Stimulated activated CD8-positive, alpha-beta memory T cell treated with anti-CD3 and anti-CD28 coated beads, Interleukin-15, amount 100 ng/mL, for 4 hours (primary cell): ENCODE data around the gene FNIP2.
"Not testable (repeated sequence)": the region's sequence is repeated elsewhere in the genome, so short reads cannot be mapped to it uniquely, and the experiment has no call there.

Experiments
- DNase-seq, 2 donors: peaks; one replicate each; pipeline ENCODE4 v3.0.0-alpha.2; 2020; ENCODE audit warnings: low read depth in 2 of 2

The FNIP2 gene

DNA sequence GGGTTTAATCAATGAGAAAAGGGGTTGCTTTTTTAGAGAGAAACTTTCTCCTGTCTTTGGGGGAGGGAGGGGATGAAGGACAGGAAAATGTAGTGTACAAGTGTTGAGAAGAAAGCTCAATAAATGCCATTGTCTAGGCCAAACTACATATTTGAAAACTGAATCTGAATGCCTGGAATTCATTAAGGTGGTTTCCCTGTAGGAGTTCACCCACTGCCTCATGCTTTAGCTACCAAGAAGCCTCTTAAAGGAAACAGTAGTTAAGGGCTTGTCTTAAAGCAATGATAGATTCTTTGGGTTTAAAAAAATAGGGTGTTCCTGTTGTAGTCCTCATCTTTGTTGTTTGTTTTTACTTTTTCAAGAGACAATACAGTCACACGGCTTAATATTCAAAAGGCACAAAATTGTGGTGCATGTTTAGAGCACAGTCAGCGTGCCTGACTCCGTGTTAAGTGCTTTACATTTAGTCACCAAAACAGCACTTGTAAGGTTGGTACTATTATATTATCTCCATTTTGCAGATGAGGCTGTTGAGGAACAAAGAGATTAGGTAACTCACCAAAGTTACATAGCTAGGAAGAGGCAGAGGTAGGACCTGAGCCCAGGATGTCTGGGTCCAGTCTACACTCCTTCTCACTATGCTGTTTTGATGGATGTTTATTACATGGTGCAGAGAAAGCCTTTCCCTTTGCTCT, 46.0 kb downstream of the FNIP2 start:
- no peak for DNase-seq

DNA sequence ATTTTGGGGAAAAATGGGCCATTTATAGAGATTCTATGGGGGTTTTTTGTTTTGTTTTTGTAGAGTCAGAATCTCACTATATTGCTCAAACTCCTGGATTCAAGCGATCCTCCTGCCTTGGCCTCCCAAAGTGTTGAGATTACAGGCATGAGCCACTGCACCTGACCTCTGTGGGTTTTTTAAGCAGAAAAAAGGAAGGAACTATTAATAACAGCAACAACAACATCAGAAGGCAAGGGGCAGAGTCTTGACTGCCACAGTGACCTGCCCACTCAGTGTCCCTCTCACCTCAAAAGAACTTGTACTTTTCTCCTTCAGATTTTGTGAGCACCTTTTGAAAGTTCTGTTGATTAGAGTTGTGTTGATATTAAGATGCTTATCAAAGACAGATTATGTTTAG, 48.1 kb downstream of the FNIP2 start:
- DNase-seq: no peak

DNA sequence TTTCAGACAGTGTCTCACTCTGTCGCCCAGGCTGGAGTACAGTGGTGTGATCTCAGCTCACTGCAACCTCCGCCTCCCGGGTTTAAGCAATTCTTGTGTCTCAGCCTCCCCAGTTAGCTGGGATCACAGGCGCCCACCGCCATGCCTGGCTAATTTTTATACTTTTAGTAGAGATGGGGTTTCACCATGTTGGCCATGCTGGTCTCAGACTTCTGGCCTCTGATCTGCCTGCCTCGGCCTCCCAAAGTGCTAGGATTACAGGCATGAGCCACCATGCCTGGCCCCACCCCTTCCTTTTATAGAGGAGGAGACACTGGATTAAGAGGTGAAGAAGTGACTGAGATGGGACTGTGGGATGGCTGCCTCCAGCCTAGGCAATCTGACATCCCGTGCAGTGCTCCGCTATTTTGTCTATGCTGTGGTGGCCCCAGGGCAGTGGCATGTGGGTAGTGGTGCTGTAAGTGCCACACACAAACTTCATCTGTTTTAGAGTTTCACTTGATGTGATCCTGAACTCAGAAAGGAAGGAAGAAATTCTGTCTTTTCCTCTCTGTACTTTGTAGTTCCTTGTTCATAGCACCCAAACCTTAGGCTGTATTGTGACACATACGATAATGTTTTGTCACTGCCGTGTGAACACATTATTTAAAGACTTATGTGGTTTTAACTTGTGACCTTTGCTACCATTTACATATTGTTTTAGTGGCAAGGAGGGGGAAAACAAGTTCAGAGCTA, 48.9 kb downstream of the FNIP2 start:
- DNase-seq: no peak

DNA sequence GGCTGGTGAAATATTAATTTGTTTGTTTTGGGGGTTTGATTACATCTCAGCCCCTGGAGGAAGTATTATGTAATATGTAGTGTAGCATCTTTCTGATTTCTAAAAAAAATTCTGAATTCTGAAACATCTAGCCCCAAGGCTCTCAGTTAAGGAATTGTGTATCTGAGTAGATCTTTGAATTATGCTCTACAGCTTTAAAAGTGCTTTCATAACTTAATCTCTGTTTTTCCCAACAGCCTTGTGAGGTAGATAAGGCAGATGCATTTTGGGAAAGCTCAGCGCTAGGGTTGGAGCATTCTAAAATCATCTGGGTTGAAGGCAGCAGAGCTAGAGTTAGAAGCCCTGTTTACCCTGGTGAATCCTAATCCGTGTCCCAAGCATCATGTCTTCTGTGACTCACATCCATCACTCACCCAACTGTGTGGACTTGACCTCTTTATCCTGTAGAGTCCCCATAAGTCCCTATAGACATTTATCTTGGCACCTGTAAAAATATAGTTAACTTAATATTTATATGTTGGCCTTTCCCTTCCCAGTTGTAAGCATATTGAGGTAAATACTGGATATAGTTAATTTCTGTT, 49.8 kb downstream of the FNIP2 start:
- no peak for DNase-seq

DNA sequence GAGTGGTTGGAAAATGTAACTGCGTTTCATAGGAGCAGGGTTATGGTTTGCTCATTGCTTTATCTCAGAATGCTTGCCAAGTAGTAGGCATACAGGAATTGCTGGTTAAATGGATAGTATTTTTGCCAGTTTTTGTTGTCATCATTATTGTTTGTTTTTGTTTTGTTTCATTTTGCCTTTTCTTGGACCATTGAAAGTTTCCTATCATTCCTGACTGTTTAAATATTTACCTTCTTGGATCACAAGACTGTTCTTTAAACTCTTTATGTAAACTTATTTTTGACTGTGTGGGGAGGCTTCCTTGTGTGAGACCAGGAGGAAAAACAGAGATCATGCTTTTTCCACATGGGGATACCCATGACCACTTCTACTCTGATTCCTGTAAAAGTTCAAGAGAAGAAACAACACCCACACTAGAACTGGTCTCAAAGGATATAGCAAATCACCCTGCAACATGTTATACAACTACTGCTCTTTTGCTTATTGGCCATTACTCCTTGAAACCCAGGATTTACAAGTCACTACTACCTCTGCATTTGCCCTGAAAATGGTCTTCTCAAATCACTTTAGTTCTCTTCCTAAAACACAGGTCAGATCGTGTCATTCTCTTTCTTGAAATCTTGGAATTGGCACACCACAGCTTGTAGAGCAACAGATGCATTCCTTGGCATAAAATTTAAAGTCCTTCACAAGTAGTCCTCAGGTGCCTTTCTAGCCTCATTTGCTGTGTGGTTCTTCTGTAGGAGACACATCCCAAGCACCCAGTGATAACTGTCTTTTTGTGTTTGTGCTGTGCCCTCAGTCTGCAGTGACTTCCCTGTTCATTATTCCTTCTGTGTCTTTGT, 51.3 kb downstream of the FNIP2 start:
- no peak for DNase-seq

DNA sequence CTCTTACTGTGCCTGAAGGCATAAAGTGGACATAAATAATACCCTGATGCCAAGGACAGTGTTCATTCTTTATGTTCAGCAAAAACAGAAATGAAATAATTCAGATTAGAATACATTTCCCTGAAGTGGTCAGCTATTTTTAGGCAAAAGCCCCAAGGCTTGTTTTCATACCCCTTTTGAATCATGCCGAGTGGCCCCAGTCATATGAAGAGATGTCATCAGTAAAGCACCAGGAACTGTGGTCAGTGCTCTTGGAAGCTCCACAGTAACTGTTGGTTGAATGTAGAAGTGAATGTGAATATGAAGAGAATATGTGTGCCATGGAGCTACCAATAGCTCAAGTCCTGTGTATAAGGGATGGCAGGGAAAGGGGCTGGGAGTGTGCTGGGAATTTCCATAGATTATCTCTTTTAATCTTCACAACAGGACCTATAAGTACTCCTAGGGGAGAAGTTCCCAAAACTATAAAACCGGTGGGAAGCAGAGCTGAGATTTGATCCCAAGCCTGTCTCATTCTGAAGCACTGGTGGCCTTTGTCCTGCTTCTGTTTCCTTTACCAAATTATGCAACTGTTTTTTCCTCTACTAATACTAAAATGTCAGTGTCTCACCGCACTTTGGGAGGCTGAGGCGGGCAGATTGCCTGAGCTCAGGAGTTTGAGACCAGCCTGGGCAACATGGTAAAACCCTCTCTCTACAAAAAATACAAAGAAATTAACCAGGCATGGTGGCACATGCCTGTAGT, 52.6 kb downstream of the FNIP2 start:
- no peak for DNase-seq

DNA sequence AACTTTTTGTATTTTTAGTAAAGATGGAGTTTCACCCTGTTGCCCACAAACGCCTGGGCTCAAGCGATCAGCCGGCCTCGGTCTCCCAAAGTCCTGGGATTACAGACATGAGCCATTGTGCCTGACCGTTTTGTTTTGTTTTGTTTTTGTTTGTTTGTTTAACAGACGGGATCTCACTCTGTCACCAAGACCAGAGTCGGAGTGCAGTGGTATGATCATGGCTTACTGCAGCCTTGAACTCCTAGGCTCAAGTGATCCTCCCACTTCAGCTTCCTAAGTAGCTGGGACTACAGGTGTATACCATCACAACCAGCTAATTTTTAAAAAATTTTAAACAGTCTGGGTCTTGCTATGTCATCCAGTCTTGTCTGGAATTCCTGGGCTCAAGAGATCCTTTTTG, 53.5 kb downstream of the FNIP2 start:
- DNase-seq: no peak

DNA sequence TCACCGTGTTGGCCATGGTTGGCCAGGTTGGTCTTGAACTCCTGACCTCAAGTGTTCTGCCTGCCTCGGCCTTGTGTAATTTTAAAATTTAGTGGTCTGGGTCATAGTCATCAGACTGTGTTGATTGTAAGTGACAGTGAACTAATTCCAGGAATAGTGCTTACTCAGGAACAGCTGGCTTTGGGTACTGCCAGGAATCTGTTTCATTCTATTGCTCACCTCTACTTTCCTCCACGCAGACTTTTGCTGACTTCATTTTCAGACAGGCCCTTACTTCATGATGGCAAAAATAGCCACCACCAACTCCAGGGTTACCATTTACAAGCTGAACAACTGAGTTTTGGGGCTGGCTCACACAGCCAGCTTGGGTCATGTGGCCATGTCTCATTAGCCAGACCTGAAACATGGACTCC, 54.6 kb downstream of the FNIP2 start:
- no peak for DNase-seq

DNA sequence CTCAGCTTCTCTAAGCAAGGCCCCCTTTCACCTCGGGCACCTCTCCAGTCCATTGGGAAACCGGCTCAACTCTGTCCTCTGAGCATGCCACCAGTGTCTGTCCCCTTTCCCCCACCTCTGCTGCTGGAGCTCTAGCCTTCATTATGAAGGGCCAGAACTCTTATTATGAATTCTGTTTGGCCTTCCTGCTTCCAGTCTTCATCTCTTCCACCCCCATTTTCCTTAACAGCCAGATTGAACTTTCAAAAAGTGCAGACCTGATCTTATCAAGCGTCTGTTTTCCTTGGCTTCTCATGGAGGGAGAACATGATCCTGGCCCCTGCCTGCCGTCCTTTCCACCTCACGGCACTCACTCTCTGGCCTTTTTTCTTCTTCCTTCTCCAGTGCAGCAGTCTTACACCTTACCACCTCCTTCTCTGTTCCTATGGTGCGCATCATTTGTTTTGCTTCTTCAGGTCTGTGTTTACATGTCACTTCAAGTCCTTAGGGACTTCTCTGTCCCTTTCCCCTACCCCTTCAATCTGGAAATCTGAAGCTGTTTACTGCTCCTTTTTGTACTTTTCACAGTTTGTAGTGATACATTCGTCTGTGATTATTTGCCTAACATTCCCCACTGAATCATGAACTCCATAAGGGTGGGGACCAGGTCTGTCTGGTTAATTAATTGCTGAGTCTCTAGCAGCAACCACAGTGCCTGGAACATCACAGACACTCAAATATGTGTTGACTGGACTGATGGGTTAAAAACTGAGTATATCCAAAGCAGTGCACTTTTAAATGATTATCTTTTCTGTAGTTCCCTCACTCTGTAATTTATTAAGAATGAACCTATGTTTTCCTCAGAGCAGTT, 55.8 kb downstream of the FNIP2 start:
- no peak for DNase-seq

DNA sequence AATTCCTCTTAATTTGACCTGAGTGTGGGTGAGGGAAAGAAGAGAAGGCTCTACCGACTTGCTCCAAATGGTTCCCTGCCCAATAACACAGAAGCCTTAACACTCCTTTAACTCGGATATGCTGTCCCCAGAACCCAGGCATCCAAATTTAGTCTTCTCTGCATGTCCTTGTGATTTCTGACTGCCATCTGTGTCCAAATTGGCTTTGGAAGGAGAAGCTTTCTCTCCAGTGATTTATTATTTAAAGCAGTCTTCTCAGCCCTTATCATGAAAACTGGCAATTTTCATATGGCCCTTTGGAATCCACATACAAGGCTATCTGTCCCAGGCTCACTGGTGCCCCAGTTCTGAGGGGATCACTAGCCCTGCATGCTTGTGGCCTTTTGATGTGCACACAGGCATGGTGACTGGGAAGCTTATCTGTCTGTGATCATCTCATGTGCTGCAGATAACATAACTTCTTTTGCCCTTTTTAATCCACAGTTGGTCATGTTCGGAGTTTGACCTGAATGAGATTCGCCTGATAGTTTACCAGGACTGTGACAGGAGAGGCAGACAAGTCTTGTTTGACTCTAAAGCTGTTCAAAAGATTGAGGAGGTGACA, 56.7 kb downstream of the FNIP2 start:
- DNase-seq: no peak

DNA sequence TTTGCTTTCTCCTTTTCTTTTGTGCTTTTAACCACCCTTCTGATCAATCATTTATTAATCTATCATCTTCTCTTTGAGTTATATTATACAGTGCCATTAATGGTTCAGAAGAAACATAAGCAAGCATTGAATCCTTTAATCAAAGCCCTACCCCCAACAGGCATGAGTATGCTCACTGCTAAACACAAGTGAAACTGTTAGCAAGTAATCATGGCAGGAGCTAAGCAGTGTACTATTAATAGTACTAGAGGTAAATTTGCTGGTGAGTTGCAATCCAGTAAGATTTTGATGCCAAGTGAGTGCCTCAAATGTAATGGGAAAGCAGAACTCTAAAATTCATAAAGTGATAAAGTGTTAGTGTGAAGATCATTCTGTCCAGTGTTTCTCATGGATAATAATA, 57.2 kb downstream of the FNIP2 start:
- no peak for DNase-seq

DNA sequence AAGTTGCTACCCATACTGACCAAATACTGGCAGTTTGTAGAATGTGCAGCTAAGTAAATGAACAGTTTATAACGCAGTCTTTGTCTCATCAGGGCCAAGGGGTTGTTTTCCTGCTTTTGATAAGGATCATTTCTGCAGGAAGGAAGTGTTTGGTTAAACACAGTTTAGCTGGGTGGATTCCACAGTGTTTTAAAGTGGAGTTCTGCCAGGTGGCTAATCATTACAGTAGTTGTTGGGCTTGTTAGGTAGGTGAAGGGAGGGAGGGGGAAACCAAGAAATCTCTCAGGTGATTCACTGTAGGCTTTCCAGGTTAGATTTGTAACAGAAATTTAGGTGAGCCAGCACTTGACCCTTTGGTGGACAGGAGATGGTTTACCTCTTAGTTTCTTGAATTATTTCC, 58.1 kb downstream of the FNIP2 start:
- DNase-seq: no peak

DNA sequence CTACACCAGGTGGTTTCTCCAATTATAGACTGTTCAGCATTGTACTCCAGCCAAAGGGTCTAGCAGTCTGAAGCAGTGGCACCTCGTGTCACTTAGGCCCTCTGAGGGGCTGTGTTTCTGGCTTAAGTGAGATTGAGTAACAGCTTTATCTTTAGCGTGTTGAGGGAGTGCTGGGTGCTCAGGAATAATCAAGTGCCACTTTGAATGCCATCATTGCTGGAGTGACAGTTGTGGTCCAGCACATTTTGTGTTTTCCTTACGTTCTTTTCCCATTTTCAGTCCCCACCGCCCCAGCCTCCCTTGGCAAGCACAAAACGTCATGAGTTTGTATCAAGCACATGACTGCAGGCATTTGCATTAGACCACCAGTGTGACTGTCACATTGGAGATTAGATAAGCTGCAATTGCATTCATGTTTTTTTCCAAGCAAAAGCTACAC, 58.7 kb downstream of the FNIP2 start:
- DNase-seq: no peak

DNA sequence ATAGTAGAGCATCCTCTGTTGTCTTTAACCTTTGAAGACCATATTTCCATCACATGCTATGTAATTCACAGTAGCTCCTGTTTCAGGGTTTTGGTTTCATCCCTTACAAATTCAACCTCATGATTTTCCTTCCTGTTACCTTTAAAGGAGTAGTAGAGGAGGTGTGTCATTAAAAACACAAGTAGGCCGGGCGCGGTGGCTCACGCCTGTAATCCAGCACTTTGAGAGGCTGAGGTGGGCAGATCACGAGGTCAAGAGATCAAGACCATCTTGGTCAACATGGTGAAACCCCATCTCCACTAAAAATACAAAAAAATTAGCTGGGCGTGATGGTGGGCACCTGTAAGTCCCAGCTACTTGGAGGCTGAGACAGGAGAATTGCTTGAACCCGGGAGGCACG, 59.3 kb downstream of the FNIP2 start:
- not testable (repeated sequence) for DNase-seq

DNA sequence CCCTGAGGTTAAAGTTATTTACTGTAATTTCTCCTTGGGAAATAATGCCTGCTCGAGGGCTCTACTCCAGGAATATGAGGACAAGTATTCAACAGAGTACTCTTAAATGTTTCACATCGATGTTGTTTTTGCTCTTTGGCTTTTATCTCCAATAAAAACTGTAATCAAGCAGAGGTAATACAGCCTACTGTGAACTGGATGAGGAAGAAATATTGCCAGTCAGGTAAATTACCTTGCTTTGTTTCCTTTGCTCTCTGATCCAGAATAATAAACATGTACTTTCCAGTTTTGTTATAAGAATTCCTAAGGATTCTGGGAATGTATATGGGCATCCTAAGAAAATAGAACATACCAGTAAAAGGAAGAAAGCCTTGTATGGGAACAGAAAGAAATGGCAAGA, 60.4 kb downstream of the FNIP2 start:
- no peak for DNase-seq

DNA sequence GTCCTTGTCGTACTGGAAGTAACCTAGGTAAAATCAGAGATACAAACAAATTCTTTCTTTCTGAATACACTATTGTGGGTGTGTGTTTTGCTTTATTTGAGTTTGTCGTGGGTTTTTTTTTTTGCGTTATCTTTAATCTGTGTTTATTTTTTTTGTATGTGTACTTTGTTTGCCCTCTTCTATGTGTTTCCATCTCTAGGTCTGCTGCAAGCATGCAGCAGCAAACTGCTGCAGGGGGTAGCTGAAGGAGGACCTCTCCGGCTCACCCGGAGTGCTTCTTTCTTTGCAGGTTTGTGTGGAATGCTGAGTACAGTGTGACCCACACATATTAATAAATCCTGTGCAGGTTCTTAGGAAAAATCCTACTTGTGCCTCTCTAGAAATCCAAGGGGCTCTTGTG, 64.8 kb downstream of the FNIP2 start:
- DNase-seq: no peak

DNA sequence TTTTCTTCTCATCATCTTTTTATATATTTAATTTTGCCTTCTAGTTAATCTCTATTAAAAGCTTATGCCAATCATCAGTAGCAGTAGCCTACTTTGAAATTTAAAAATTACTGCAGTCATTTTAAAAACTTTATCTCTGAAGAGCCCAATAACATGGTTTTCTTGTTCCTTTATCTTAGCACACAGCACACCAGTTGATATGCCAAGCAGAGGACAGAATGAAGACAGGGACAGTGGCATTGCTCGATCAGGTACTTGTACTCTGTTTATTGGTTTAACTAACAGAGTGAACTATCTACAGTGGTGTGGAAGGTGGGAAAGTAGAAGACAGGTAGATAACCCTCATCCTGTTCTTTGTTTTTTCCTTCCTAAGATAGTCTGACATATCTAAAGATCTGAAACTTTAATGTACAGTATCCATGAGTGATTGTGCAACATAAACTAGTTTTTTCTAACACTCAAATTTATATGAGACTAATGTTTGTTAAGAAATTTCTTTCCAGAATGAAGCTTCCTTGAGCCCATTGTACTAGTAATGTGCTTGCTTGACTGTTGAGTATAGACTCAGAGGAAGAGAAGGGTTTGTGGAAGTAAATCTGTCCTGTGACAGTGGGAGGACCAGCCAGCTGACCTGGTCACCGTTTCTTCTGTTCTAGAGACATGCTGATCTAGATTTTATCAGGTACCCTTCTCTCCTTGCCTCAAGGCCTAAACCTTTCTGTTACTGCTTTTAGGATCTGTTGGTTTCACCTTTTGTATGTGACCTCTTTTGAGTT, 66.6 kb downstream of the FNIP2 start:
- no peak for DNase-seq

DNA sequence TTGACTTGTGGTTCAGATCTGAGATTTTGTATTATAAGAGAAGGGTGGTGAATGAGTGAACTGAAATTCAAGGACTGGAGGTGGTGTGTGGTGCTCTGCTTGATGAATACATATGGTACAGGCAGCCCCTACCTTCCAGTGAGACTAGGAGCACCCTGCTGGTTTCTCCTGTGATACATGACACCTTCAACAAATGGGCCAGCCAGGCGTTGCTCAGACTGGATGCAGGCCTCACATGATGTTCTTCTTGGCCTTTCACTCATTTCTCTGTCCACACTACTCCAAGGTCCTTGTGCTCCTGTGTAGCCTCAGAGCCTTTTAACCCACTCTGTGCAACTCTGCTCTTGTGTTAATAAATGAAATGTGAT, 67.2 kb downstream of the FNIP2 start:
- no peak for DNase-seq

DNA sequence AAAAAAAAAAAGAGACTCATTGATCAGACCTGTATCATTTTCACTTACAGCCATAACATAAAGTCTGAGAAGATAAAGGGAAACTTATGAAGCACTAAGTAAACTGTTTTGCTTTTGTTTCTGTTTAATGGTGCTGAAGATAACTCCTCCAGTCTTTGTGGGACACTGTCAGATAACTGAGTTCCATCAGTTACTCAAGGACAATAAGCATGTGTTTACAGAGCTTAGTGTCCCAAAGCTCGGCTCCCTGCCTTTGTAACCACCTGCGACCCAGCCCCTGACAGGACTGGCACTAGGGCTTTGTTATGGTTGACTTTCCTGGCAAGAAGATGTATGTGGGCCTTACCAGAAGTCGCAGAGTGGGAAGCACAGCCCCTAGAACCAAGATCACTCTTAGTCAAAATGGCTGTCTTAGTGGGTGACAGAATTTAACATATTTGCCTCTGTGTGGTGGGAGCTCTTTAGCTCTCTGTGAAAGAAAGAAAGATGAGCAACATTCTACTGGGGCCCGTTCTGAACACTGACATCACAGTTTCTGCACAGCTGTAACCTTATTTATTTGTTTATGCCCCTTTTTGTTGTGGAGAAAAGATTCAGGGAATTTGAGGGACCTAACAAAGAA, 68.1 kb downstream of the FNIP2 start:
- DNase-seq: no peak
